ENCODE measurements around the gene BCAP31.
"Not testable (repeated sequence)": the region's sequence is repeated elsewhere in the genome, so short reads cannot be mapped to it uniquely, and the experiment has no call there.

Gene BCAP31

DNA sequence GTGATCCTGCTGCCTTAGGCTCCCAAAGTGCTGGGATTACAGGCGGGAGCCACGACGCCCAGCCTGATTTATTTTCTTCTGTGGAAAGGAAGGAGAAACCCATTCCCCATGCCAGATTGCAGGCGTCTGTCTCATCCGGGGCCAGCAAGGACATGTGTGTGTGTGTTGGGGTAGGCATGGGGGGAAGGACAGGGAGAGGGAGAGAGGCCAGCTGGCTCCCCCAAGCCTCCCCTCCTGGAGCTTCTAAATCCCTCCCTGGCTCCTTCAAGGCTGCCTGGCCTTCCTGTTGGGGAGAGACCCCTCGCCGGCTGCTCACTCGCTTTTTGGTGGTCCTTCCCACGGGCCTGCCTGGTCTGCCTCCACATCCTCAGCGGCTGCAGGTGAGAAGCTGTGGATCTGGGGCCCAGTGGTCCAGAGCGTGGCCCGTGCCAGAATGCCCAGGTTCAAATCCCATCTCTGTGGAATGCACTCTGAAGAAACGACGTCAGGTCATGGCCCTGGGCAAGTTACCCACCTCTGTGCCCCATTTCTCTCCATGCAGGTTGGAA is 38.5 kb upstream of the BCAP31 start:
- DNase-seq (ENCODE audit: low read depth), result no peak

- DNase-seq (ENCODE audit: low read depth), result no peak
Observed at GRCh38 chrX:153761863-153762262, 37.7 kb upstream of the BCAP31 start.

- no peak for DNase-seq (ENCODE audit: low read depth)
Observed at GRCh38 chrX:153755136-153755535, 30.9 kb upstream of the BCAP31 start.

GRCh38 chrX:153750127-153750774 is 26.1 kb upstream of the BCAP31 start:
- DNase-seq (ENCODE audit: low read depth), result no peak

DNA sequence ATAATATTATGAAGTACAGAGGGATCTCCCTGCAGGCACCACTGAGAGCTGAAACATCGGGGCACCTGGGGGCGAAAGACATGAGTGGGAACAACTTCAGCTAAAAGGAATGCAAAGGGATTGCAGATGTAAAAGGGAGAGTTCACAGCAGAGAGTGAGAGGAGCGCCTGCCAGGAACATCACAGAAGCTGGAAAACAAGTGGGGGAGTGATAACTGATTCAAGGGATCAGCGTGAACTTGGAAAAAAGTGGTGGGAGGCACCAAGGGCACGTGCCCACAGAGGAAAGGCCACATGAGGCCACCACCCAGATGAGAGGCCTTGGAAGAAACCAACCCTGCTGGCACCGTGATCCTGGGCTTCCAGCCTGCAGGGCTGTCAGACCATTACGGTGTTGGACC is 24.8 kb upstream of the BCAP31 start:
- DNase-seq (ENCODE audit: low read depth), result not testable (repeated sequence)

GRCh38 chrX:153746991-153747390 is 22.8 kb upstream of the BCAP31 start:
- not testable (repeated sequence) for DNase-seq (ENCODE audit: low read depth)

DNA sequence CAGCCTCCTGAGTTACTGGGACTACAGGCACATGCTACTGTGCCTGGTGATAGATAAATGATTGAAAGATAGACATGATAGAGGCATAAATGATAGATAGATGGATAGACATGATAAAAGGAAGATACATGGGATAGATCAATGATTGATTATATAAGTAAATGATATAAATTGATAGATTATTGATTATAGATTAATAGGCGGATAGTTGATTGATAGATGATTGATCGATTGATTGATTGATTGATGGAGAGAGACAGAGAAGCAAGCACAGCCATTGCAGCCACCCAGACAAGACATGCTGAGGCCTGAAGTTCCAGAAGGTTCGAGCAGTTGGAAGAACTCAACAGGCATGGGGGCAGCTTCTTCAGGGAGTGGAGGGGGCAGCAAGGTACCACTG is 22.2 kb upstream of the BCAP31 start:
- no peak for DNase-seq (ENCODE audit: low read depth)

DNA sequence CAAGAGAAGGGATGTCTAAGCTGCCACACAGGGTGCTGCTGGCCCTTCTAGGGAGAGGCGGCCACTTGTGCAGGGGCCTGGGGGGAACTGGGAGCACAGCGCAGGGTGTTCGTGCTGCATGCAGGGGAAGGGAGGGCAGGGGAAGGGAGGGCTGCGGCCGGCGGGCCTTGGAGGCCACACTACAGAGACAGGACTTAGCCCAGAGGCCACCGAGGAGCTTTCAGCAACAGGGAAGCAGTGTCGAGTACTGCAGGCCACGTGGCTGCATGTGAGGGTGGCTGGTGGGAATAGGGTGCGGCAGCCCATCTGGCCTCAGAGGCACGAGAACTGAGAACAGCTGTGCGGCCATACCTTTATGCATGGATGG is 20.9 kb upstream of the BCAP31 start:
- DNase-seq (ENCODE audit: low read depth), result not testable (repeated sequence)

DNA sequence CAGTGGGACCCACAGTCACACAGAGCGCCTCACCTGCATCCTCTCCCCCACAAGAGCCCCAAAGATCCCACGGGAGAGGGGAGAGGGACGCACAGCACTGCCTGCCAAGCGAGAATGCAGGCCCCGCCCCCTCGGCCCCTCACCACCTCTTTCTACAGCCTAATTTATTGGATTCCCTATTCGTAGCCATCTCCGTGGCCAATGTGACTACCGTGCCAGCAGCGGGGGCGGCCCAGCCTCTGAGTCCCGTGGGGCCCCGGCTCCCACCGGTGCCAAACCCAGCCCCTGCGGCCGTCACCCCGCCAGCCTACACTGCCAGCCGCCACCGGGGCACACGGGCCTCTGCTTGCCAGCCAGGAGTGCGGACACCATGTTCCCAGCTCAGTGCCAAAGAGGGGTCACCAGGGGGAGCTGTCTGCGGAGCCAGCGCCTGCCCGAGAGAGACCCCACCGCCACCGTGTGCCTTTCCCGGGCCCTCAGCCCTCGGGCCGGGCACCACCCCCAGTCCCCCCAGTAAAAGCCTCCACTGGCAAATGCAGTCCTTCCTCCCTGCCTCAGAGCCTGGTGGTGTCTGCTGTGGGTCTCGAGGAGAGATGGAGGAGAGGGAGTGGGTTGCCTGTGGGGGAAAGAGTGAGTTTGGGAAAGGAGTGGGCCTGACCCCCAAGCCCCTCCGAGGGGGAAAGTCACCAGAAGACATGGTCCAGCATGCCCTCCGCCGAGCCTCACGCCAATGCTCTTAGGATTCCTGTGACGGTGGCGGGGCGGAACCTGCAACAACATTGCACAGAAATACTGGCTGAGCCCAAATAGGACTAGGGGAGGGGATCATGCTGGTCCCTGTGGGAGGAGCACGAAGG is 20.3 kb upstream of the BCAP31 start:
- no peak for DNase-seq (ENCODE audit: low read depth)

DNA sequence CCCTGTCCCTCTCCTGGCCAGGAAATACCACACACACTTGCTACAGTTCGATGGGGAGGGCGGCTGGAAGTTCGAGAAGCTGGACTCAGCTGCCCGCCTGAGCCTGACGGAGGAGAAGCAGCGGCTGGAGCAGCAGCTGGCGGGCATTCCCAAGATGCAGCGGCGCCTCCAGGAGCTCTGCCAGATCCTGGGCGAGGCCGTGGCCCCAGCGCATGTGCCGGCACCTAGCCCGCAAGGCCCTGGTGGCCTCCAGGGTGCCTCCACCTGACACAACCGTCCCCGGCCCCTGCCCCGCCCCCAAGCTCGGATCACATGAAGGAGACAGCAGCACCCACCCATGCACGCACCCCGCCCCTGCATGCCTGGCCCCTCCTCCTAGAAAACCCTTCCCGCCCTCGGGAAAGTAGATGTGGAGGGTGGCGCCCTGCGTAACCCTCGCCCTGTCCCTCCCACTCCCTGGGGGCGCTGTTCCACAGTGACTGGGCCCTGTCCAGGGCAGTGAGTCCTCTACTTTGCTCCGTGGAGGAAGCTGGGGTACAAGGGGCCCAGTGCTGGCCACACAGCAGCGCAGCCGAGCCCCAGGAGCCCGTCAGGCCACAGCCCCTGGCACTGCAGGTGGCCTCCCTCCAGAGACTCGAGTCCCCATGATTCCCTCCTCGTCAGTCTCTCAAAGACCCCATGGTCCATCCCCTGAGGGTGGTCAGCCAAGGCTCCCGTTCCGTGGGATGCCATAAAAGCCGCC is 19.5 kb upstream of the BCAP31 start:
- DNase-seq (ENCODE audit: low read depth), result not testable (repeated sequence)

GRCh38 chrX:153742796-153743467 is 18.7 kb upstream of the BCAP31 start:
- not testable (repeated sequence) for DNase-seq (ENCODE audit: low read depth)

- not testable (repeated sequence) for DNase-seq (ENCODE audit: low read depth)
Observed at GRCh38 chrX:153742111-153742510, 17.9 kb upstream of the BCAP31 start.

DNA sequence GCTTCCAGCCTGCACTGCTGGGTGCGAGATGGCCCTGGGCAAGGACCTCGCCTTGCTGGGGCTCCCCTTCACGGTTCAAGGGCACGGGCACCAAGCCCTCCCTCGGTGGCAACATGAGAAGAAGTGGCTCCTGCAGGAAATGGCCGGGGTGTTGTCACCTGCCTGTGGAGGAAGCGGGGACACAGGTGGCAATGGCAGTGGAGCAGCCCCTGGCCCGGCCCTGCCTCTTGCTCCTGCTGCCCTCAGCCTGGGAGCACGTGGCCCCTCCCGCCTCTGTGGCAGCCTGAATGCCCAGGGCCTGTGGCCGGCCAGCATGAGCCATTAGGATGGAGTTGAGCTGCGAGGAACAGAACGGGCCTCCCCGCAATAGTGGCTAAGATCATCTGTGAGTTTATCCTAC is 17.3 kb upstream of the BCAP31 start:
- no peak for DNase-seq (ENCODE audit: low read depth)

DNA sequence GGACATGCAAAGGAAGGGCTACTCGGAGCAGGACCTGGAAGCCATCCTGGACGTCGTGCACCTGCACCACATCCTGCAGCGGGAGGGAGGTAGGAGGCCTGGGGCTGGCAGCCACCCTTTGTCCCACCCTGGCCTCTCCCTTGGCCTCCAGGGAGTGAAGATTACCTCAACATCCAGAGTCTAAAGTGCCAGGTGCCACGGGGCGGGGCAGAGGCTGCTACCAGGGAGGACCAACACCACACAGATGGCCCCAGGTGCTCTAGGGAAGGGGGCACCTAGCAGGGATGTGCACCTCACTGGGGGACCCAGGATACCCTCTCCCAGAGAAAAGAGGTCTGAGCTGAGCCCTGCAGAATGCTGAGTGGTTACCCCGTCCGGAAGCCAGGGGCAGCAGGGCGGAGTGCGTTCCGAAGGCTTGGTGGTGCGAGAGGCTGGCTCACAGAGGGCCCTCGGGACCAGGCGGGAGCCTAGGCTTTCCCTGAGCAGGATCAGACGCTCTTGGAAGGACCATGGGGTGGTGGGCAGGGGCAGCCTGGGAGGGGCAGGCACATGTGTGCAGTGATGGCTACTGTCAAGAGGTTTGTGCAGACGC is 16.5 kb upstream of the BCAP31 start:
- no peak for DNase-seq (ENCODE audit: low read depth)

GRCh38 chrX:153739754-153740486 is 15.7 kb upstream of the BCAP31 start:
- no peak for DNase-seq (ENCODE audit: low read depth)

DNA sequence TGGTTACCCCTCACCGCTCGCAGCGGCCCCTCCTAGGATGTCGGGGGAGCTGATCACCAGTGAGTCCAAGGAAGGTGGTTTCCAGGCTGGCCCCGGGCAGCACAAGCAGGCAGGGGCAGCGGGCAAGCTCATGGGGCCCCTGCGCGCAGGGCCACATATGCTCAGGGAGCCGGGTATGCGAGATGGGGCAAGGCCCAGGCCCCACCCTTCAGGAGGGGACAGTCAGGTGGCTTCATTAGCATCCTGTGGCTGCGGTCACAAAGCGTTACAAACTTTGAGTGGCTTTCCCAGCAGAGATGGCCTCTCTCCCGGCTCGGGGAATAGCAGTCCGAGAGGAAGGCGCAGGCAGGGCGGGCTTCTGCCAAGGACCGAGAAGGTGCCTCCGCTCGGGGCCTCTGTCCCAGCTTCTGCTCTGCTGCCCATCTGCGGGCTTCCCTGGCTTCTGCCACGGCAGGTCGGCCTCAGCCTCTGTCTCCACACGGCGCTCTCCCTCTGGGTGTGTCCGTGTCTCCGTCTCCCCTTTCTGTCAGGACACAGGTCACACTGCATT is 13.9 kb upstream of the BCAP31 start:
- no peak for DNase-seq (ENCODE audit: low read depth)

DNA sequence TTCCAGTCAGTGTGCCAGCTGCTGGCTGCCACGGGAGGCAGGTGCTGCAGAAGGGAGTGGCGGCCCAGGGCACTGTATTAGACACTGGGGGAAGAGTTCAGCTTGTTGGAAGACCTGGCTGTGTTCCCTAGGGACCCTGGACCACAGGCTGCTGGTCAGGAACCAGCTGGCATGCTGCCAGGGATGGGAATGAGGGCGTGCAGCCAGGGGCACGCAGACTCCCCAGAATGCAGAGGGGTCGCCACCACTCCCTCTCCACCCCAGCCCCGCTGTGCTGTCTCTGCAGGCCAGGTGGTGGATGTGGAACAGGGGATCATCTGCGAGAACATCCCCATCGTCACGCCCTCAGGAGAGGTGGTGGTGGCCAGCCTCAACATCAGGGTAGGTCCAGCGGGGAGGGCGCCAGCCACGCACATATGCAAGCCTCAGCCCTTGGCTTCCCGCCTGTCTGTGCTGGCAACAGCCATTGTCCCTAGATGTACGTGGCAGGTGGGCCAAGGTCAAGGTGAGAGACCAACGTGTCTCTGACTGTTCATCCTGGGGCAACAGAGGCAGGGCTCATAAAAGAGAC is 12.8 kb upstream of the BCAP31 start:
- DNase-seq (ENCODE audit: low read depth), result no peak

DNA sequence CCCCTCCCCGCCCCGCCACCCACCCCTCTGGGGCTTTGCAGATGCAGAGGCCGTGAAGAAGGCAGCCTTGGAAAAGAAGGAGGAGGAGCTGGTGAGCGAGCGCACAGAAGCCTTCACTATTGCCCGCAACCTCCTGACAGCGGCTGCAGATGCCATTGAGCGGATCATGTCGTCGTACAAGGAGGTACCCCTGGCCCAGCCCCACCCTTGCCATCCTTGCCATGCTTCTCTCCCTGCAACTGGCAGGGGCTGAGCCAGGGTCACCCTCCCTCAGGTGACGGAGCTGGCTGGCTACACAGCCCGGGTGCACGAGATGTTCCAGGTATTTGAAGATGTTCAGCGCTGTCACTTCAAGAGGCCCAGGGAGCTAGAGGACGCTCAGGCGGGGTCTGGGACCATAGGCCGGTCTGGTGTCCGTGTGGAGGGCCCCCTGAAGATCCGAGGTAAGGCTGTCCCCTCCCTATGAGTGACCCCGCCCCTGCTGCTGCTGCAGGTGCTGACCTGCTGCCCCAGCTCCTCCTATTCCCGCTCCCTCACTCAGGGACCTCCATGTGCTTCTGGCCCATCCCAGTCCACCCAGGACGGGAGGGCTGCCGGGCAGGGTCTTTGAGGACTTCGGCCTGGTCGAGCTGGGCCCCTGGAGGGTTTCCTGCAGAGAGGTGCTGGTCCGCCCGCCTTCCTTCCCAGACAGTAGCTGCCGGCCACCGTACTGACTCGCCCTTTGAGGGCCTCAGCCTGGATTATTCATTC is 12.1 kb upstream of the BCAP31 start:
- DNase-seq (ENCODE audit: low read depth), result no peak

- no peak for DNase-seq (ENCODE audit: low read depth)
Observed at GRCh38 chrX:153735274-153735673, 11.1 kb upstream of the BCAP31 start.

GRCh38 chrX:153734871-153735270 is 10.7 kb upstream of the BCAP31 start:
- DNase-seq (ENCODE audit: low read depth), result no peak

Data from activated T-cell treated with anti-CD3 and anti-CD28 coated beads for 1 hour (primary cell).